RWPE2 (cell line): ENCODE data around the gene SLC5A12.

Experiments
- ATAC-seq: fragments of 200-7000 bp; cut with Tn5 transposase; 3 replicates; pipeline ENCODE4 v1.9.1; 2021; ENCODE audit warnings: low read depth
- DNase-seq: peaks from one replicate; pipeline ENCODE4 v3.0.0-alpha.2; 2020; ENCODE audit warnings: low spot score
- H3K27ac ChIP-seq: fragments of 450-650 bp; 2 replicates; pipeline ENCODE4 v1.5.1; 2017; ENCODE audit warnings: mild to moderate bottlenecking; ENCODE audit not compliant: poor library complexity, severe bottlenecking
- H3K27me3 ChIP-seq: fragments of 250-450 bp; sonication (Bioruptor Pico); 2 replicates; pipeline ENCODE4 v1.5.1; 2021; ENCODE audit warnings: mild to moderate bottlenecking, moderate library complexity; ENCODE audit not compliant: insufficient read depth, poor library complexity, severe bottlenecking
- H3K36me3 ChIP-seq: fragments of 250-450 bp; sonication (Bioruptor Pico); 2 replicates; pipeline ENCODE4 v1.5.1; 2020; ENCODE audit warnings: low read depth, mild to moderate bottlenecking, moderate library complexity
- H3K4me1 ChIP-seq: fragments of 250-450 bp; sonication (Bioruptor Pico); 2 replicates; pipeline ENCODE4 v1.5.1; 2021; ENCODE audit warnings: mild to moderate bottlenecking, moderate library complexity; ENCODE audit not compliant: insufficient read depth, poor library complexity, severe bottlenecking
- H3K4me3 ChIP-seq: fragments of 250-450 bp; sonication (Bioruptor Pico); 2 replicates; pipeline ENCODE4 v1.5.1; 2021; ENCODE audit warnings: mild to moderate bottlenecking, moderate library complexity; ENCODE audit not compliant: severe bottlenecking
- H3K9me3 ChIP-seq: fragments of 250-450 bp; sonication (Bioruptor Pico); 2 replicates; pipeline ENCODE4 v1.5.1; 2021; ENCODE audit warnings: mild to moderate bottlenecking, moderate library complexity; ENCODE audit not compliant: severe bottlenecking
- TF ChIP-seq, protein P1 (sequence below): fragments of 450-650 bp; IDR thresholded peaks from one replicate; pipeline ENCODE4 v1.5.1; 2017; ENCODE audit warnings: mild to moderate bottlenecking, moderate library complexity; ENCODE audit not compliant: poor library complexity, severe bottlenecking

The SLC5A12 gene

DNA sequence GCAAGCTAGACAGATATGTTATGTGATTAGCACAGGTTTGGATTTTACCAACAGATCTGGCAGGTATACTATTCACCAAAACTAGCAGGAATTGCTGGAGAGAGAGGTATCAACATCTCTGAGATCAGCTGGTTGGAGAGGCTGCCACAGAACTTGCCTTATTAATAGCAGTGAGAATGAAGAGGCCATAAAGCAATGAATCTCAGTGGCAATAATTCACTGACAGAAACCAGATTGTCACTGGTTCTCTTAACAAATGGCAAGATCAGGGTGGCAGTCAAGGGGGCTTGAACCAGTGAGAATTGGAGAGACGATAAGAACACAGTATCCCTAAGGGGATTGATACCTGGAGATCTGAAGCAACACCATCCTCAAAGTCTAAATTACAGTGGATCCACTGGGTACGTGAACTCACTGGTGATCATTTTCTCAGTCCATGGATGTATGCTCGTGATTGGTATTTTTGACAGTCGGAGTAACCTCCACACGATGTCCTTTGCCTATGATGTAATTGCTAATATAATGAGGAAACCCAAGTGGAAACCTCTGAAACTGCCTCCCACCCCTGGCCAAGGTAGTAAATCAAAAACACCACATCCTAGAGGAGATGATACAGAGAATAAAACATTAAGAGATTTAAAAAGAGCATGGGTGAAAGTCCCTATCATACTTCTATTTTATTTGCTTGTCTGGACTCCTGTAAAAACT lies 17.7 kb upstream of the SLC5A12 start:
- Histone ChIP-seq H3K9me3 (no peaks in the 10 kb centered on the region), H3K27ac (no peak overlapping the region), H3K36me3 (no peaks in the 10 kb centered on the region), H3K4me1 (no peaks in the 10 kb centered on the region), H3K4me3 (no peak overlapping the region), H3K27me3 (no peaks in the 10 kb centered on the region)
- TF ChIP-seq, protein P1, sequence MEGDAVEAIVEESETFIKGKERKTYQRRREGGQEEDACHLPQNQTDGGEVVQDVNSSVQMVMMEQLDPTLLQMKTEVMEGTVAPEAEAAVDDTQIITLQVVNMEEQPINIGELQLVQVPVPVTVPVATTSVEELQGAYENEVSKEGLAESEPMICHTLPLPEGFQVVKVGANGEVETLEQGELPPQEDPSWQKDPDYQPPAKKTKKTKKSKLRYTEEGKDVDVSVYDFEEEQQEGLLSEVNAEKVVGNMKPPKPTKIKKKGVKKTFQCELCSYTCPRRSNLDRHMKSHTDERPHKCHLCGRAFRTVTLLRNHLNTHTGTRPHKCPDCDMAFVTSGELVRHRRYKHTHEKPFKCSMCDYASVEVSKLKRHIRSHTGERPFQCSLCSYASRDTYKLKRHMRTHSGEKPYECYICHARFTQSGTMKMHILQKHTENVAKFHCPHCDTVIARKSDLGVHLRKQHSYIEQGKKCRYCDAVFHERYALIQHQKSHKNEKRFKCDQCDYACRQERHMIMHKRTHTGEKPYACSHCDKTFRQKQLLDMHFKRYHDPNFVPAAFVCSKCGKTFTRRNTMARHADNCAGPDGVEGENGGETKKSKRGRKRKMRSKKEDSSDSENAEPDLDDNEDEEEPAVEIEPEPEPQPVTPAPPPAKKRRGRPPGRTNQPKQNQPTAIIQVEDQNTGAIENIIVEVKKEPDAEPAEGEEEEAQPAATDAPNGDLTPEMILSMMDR: no peak
- ATAC-seq (no peak), DNase-seq (no peak)

DNA sequence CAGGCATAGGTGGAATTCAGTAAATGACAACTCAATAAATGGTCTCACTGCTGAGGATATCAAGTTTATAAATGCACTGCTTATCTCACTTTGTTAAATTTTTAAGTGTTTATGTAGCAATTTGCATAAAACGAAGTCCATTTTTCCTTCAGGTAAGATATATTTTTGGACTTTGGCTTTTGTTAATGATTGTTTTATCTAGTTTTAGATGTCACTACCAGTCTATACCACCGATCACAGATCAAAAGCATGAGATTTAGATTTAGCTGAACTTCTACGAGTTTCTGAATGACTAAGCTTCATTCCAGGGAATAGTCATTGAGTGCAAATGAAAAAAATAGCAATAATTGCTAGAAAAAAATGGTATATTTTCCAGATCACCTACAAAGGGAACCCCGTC lies 12.8 kb upstream of the SLC5A12 start:
- no peak overlapping the region for H3K4me3 ChIP-seq
- TF ChIP-seq, protein P1: no peak
- H3K9me3 ChIP-seq: no peaks in the 10 kb centered on the region
- H3K4me1 ChIP-seq: no peaks in the 10 kb centered on the region
- ATAC-seq: no peak
- H3K27ac ChIP-seq: no peak overlapping the region
- no peak for DNase-seq
- no peaks in the 10 kb centered on the region for H3K36me3 ChIP-seq
- no peaks in the 10 kb centered on the region for H3K27me3 ChIP-seq

DNA sequence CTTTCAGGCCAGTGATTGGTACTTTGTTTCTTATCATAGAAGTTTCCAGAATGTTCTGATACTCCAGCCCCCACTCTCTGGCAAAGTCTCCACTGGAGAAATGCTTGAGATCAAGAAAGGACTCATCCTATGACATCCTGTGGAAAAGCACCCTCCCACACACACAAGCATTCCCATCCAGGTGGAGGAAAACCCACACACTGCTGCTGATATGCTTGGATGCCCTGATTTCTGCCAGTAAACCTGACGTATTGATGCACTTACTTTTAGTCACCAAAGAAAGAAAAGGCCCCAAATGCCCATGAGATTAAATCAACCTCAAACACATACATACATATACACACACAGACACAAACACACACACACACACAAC lies 9.2 kb upstream of the SLC5A12 start:
- Histone ChIP-seq H3K4me1 (no peaks in the 10 kb centered on the region), H3K36me3 (no peaks in the 10 kb centered on the region), H3K27ac (no peak overlapping the region), H3K27me3 (no peaks in the 10 kb centered on the region), H3K9me3 (no peaks in the 10 kb centered on the region), H3K4me3 (no peak overlapping the region)
- TF ChIP-seq, protein P1: no peak
- DNase-seq (no peak), ATAC-seq (no peak)

DNA sequence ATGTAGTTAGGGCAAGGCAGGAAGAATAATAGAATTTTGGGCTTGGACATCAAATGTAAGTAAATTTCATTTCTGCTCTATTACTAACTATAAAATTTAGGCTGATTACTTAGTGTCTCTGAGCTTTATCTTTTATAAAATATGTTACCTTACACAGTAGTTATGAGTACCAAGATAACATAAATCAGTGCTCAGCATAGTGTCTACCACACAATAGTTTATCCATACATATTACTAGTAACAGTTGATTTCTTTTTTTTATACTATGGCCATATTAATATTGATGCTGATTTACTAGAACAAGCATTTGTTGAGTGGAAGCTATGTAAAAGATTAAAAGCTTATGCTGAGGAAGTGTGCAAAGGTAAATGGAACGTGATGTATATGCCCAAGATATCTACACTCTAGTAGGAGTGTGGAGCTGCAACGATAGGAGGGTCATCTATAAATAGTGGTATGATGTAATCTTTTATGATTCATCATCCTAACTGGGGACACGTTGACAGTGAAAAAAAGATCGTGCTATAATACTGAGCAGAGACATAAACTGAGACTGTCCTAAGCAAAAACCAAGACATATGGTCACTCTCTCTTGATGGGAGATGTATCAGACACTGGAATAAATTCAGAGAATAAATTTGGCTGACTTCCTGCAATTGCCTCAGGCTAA lies 8.7 kb upstream of the SLC5A12 start:
- Histone ChIP-seq H3K4me3 (no peak overlapping the region), H3K27ac (no peak overlapping the region), H3K36me3 (no peaks in the 10 kb centered on the region), H3K27me3 (no peaks in the 10 kb centered on the region), H3K4me1 (no peaks in the 10 kb centered on the region), H3K9me3 (no peaks in the 10 kb centered on the region)
- TF ChIP-seq, protein P1: no peak
- DNase-seq: no peak
- ATAC-seq: no peak

DNA sequence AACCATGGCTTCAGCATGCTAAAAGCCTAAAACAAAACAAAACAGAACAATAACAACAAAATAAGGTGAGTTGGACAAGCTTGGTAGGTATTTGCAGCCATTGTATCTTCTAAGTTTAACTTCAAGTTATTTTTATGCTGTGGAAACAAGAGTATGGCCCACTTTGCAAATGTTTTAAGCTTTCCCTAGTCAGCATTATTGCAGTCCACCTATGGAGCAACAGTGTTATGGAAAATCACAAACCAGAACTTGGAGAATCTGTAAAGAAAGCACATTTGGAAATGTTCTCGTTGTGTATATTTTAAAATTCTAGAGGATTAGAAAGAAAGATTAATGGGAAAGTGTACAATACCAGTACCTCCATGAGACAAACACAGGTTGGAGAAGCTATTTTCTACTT lies 7.4 kb upstream of the SLC5A12 start:
- no peaks in the 10 kb centered on the region for H3K9me3 ChIP-seq
- no peak overlapping the region for H3K4me3 ChIP-seq
- DNase-seq (no peak), ATAC-seq (no peak)
- no peaks in the 10 kb centered on the region for H3K36me3 ChIP-seq
- TF ChIP-seq, protein P1: no peak
- H3K27ac ChIP-seq: no peak overlapping the region
- no peaks in the 10 kb centered on the region for H3K4me1 ChIP-seq
- H3K27me3 ChIP-seq: no peaks in the 10 kb centered on the region
